Measurements from ENCODE around the gene SUPT6H.
A peak's percentile ranks its signal among the peaks of the same experiment; 100 is the strongest.

- TF ChIP-seq CTCF (IDR thresholded peaks at IDR 0.05) (no peak), POLR2A (IDR thresholded peaks at IDR 0.05) (peak in 1 of 2 donors; percentile 88)
These were observed at the start of gene SUPT6H, which contains the start of gene SDF2 for GRCh38 chr17:28661635-28662526.
